Psoas muscle (tissue), 8 donors: ENCODE results near the gene SLC9A2. TPM values are rescaled to one million over a fixed set of nuclear protein-coding genes. Genes with fewer than 3 reads are reported as not detected.
A peak's percentile ranks its signal among the peaks of the same experiment; 100 is the strongest.

Experiments
- ATAC-seq, 4 donors: fragments of 200-7000 bp; cut with Tn5 transposase; one replicate each; pipeline ENCODE4 v1.9.1; 2020; ENCODE audit warnings: moderate library complexity in 3 of 4, mild to moderate bottlenecking in 2 of 4
- DNase-seq, 2 donors: peaks; one replicate each; pipeline ENCODE4 v3.0.0-alpha.2; 2020
- H3K27ac ChIP-seq: fragments of 200-600 bp; one replicate; pipeline ENCODE4 v1.8.0; 2022
- H3K27me3 ChIP-seq, 3 donors: fragments of 200-600 bp in 1 of 3; one replicate each; pipeline versions ENCODE4 v1.6.1 to v1.8.0; 2013 to 2022; ENCODE audit warnings: low read length in 2 of 3, mild to moderate bottlenecking in 2 of 3, moderate library complexity in 1 of 3; ENCODE audit not compliant: insufficient read depth in 3 of 3
- H3K36me3 ChIP-seq, 2 donors: fragments of 200-600 bp in 1 of 2; one replicate each; pipeline versions ENCODE4 v1.6.1 to v1.8.0; 2013 to 2022; ENCODE audit warnings: low read depth in 1 of 2, mild to moderate bottlenecking in 1 of 2, moderate library complexity in 1 of 2; ENCODE audit not compliant: insufficient read depth in 1 of 2
- H3K4me1 ChIP-seq: fragments of 200-600 bp; one replicate; pipeline ENCODE4 v1.8.0; 2022
- H3K4me3 ChIP-seq: fragments of 200-600 bp; one replicate; pipeline ENCODE4 v1.8.0; 2022; ENCODE audit warnings: mild to moderate bottlenecking
- H3K9me3 ChIP-seq: fragments of 200-600 bp; one replicate; pipeline ENCODE4 v1.8.0; 2022
- WGBS, 3 donors: extraction: QIAGEN DNeasy Blood & Tissue Kit; methylation state at CpG; one replicate each; pipeline versions ENCODE4 v1.1.6 to v1.1.7; 2013; 5-methylcytosine and 5-hydroxymethylcytosine counted together
- intact Hi-C, 2 donors: fragments of 100-400 bp; cut with DNase I; formaldehyde crosslinking; loops; one replicate each; pipeline versions ENCODE4 v1.11.0 to v1.14.2; 2022
- polyA plus RNA-seq, 3 donors: library from polyadenylated mRNA; stranded (reverse); fragments of 200-250 nt; gene quantifications; one replicate each; pipeline ENCODE4 v1.2.3, GENCODE V29; 2013
- total RNA-seq, 4 donors: library from RNA; stranded (reverse); fragmentation: NEBNext Ultra II Directional in 2 of 4; extraction: Animal tissue kit (Norgen Biotek cat#: 25700) in 2 of 4; gene quantifications; one replicate each; pipeline versions ENCODE4 v1.2.1 to v1.2.4, GENCODE V29; 2021 to 2023
- TF ChIP-seq, protein P1 (sequence below): fragments of 200-600 bp; IDR thresholded peaks from one replicate; pipeline ENCODE4 v1.8.0; 2022; ENCODE audit warnings: antibody characterized with exemption
- donor health status: healthy with polysubstance abuse.
- donor health status: DM: no; HTN: no; CAD: no; lungs with moderate emphysema.
- donor health status: Bipolar disorder and iron deficiency.
- donor health status: healthy.
- donor health status: DM: yes; HTN: yes; CAD: no.
- donor health status: DM: no; HTN: no; CAD: no.
- donor health status: DM: no; HTN: no; CAD: no.
- donor health status: DM: yes; HTN: yes; CAD: no.

The SLC9A2 gene
- total and polyA plus RNA-seq, 7 donors, result 0.81 to 9.3 (median 6.3) TPM

DNA sequence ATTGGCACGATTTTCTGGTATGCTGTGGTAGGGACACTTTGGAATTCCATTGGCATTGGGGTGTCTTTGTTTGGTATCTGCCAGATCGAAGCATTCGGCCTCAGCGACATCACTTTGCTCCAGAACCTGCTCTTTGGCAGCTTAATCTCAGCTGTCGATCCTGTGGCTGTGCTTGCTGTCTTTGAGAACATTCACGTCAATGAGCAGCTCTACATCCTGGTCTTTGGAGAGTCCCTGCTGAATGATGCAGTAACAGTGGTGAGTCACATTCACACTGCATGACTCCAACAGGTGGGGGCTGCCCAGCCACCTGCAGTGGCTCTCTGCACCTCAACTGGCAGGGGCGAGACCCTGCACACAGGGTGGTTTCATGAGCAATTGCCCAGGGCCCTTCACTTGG lies 38.4 kb downstream of the SLC9A2 start:
- no peaks in the 10 kb centered on the region for H3K27me3 ChIP-seq
- intact Hi-C loops, result no loop called here
- WGBS, 3 donors, result 81 to 85% (median 82%) methylated on average over 7 of the region's 7 CpGs

GRCh38 chr2:102660070-102660469 lies 40.7 kb downstream of the SLC9A2 start:
- H3K4me3 ChIP-seq, result no peak overlapping the region
- TF ChIP-seq, protein P1, sequence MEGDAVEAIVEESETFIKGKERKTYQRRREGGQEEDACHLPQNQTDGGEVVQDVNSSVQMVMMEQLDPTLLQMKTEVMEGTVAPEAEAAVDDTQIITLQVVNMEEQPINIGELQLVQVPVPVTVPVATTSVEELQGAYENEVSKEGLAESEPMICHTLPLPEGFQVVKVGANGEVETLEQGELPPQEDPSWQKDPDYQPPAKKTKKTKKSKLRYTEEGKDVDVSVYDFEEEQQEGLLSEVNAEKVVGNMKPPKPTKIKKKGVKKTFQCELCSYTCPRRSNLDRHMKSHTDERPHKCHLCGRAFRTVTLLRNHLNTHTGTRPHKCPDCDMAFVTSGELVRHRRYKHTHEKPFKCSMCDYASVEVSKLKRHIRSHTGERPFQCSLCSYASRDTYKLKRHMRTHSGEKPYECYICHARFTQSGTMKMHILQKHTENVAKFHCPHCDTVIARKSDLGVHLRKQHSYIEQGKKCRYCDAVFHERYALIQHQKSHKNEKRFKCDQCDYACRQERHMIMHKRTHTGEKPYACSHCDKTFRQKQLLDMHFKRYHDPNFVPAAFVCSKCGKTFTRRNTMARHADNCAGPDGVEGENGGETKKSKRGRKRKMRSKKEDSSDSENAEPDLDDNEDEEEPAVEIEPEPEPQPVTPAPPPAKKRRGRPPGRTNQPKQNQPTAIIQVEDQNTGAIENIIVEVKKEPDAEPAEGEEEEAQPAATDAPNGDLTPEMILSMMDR, result no peak
- peaks cover 4% of the 10 kb centered on the region for H3K4me1 ChIP-seq
- intact Hi-C loops, result no loop called here
- no peaks in the 10 kb centered on the region for H3K27me3 ChIP-seq
- peak in 2 of 4 donors; percentile 65 to 71 for ATAC-seq
- WGBS, 3 donors, result 41 to 74% (median 48%) methylated on average over 2 of the region's 2 CpGs
- H3K9me3 ChIP-seq, result no peaks in the 10 kb centered on the region
- no peaks in the 10 kb centered on the region for H3K36me3 ChIP-seq
- no peak overlapping the region for H3K27ac ChIP-seq
- DNase-seq, result no peak

More for the DNA sequence above, 38.4 kb downstream of the SLC9A2 start:
- Histone ChIP-seq H3K4me1 (peaks cover 4% of the 10 kb centered on the region), H3K9me3 (no peaks in the 10 kb centered on the region), H3K4me3 (no peak overlapping the region), H3K36me3 (no peaks in the 10 kb centered on the region), H3K27ac (no peak overlapping the region)
- peak in 2 of 4 donors; percentile 43 to 48 for ATAC-seq
- no peak for DNase-seq
- TF ChIP-seq, protein P1, result no peak

DNA sequence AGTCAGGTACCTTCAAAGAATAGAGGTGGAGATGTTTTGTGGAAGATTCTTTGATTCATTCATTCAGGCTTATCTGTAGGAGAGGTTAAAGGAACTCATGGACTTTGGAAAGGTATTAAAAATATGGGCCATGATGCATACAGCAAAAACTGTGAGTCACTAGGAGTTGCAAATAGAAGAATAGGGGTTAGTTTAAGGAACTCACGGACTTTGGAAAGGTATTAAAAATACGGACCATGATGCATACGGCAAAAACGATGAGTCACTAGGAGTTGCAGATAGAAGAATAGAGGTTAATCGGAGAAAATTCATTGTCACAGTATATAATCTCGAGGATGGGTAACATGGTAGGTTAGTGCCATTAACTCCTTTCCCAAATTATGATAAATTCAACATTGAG lies 41.2 kb downstream of the SLC9A2 start:
- H3K27ac ChIP-seq, result no peak overlapping the region
- intact Hi-C loops, result no loop called here
- ATAC-seq, result no peak
- DNase-seq, result no peak
- peaks cover 4% of the 10 kb centered on the region for H3K4me1 ChIP-seq
- H3K9me3 ChIP-seq, result no peaks in the 10 kb centered on the region
- TF ChIP-seq, protein P1, result no peak
- no peaks in the 10 kb centered on the region for H3K36me3 ChIP-seq
- H3K27me3 ChIP-seq, result no peaks in the 10 kb centered on the region
- H3K4me3 ChIP-seq, result no peak overlapping the region
- WGBS, 3 donors, result 90 to 94% (median 94%) methylated on average over 6 of the region's 6 CpGs

DNA sequence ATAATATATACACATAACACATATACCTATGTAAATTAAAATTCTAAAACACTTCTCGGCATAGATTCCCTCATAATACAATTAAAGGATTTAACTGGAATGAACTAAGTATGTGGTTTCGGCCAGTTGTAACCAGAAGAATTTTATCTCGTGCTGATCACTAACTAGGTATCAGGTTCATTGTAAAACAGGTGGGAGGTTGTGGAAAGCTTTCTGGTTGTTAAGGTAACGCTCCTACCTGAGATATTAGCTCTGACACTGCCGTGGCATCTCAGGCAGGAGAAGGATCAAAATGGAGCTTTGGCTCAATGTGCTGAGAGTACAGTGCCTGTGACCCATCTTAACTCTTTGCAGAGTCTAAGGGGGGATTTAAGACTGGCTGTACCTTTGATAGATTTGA lies 42.5 kb downstream of the SLC9A2 start:
- TF ChIP-seq, protein P1, result no peak
- DNase-seq (no peak), ATAC-seq (no peak)
- Histone ChIP-seq H3K9me3 (no peaks in the 10 kb centered on the region), H3K27ac (no peak overlapping the region), H3K27me3 (no peaks in the 10 kb centered on the region), H3K4me1 (peaks cover 8% of the 10 kb centered on the region), H3K4me3 (no peak overlapping the region), H3K36me3 (no peaks in the 10 kb centered on the region)
- intact Hi-C loops, result no loop called here
- 68 to 76% (median 72%) methylated on average over 5 of the region's 5 CpGs for WGBS, 3 donors

- intact Hi-C loops, result no loop called here
- DNase-seq (no peak), ATAC-seq (peak; percentile 51 to 62 (median 60))
- no peaks in the 10 kb centered on the region for H3K27me3 ChIP-seq
- peak overlapping the region; percentile 51 for H3K27ac ChIP-seq
- no peak overlapping the region for H3K4me3 ChIP-seq
- H3K9me3 ChIP-seq, result no peaks in the 10 kb centered on the region
- no peaks in the 10 kb centered on the region for H3K36me3 ChIP-seq
- WGBS, 3 donors, result 18 to 46% (median 29%) methylated on average over 5 of the region's 5 CpGs
- peaks cover 16% of the 10 kb centered on the region for H3K4me1 ChIP-seq
- TF ChIP-seq, protein P1, result no peak
Measured at GRCh38 chr2:102662833-102663232, 43.5 kb downstream of the SLC9A2 start.
